Measurements from ENCODE around the gene MCEMP1. TPM values are rescaled to one million over a fixed set of nuclear protein-coding genes. Genes with fewer than 3 reads are reported as not detected.
"Not testable (repeated sequence)": the region's sequence is repeated elsewhere in the genome, so short reads cannot be mapped to it uniquely, and the experiment has no call there.

MCEMP1 gene
- total and polyA plus RNA-seq, 11 donors = 0.16 to 1.4 (median 0.54) TPM; not detected in 3

GRCh38 chr19:7641290-7642276 lies 35.3 kb upstream of the MCEMP1 start:
- peaks cover under 1 to 31% (median 15%) of the 10 kb centered on the region in 9 donors for H3K27me3 ChIP-seq
- no peak for TF ChIP-seq POLR2A (IDR thresholded peaks at IDR 0.05)
- no peak for TF ChIP-seq CTCF (IDR thresholded peaks at IDR 0.05)

GRCh38 chr19:7642295-7643030 lies 34.4 kb upstream of the MCEMP1 start:
- Histone ChIP-seq H3K27ac (no peak overlapping the region), H3K4me1 (peaks cover 0 to 21% (median 0%) of the 10 kb centered on the region in 12 donors), H3K36me3 (peaks cover 0 to 11% (median 0%) of the 10 kb centered on the region in 9 donors), H3K9me3 (no peaks in the 10 kb centered on the region), H3K27me3 (peaks cover 0 to 28% (median 6%) of the 10 kb centered on the region in 9 donors), H3K4me3 (no peak overlapping the region)
- TF ChIP-seq POLR2A (IDR thresholded peaks at IDR 0.05) (no peak), CTCF (IDR thresholded peaks at IDR 0.05) (no peak)
- intact Hi-C loops (cut with DNase I) = no loop called here
- no peak for DNase-seq
- no peak for ATAC-seq
- 87 to 88% (median 87%) methylated on average over 21 to 27 of the region's 27 CpGs for WGBS, 4 donors

More at GRCh38 chr19:7641290-7642276, 35.3 kb upstream of the MCEMP1 start:
- Histone ChIP-seq H3K9me3 (no peaks in the 10 kb centered on the region), H3K4me3 (no peak overlapping the region), H3K4me1 (peaks cover 0 to 24% (median 0%) of the 10 kb centered on the region in 12 donors), H3K36me3 (peaks cover 0 to 4% (median 0%) of the 10 kb centered on the region in 9 donors), H3K27ac (no peak overlapping the region)
- peak in 1 of 5 donors; percentile 42 for DNase-seq
- ATAC-seq = no peak
- intact Hi-C loops (cut with DNase I) = no loop called here
- 80 to 86% (median 83%) methylated on average over 41 to 43 of the region's 43 CpGs for WGBS, 4 donors

GRCh38 chr19:7643031-7643415 lies 33.9 kb upstream of the MCEMP1 start:
- Histone ChIP-seq H3K36me3 (peaks cover 0 to 11% (median 0%) of the 10 kb centered on the region in 9 donors), H3K4me1 (peaks cover 0 to 15% (median 0%) of the 10 kb centered on the region in 12 donors), H3K9me3 (no peaks in the 10 kb centered on the region), H3K4me3 (no peak overlapping the region), H3K27me3 (peaks cover 0 to 22% (median under 1%) of the 10 kb centered on the region in 9 donors), H3K27ac (no peak overlapping the region)
- 86 to 94% (median 90%) methylated on average over 8 of the region's 8 CpGs for WGBS, 4 donors
- TF ChIP-seq POLR2A (IDR thresholded peaks at IDR 0.05) (no peak), CTCF (IDR thresholded peaks at IDR 0.05) (no peak)
- intact Hi-C loops (cut with DNase I) = no loop called here
- DNase-seq = no peak
- ATAC-seq = no peak

- H3K27me3 ChIP-seq = peaks cover 0 to 14% (median 0%) of the 10 kb centered on the region in 9 donors
- DNase-seq = not testable (repeated sequence)
- 47 to 90% (median 73%) methylated on average over 9 to 10 of the region's 10 CpGs for WGBS, 4 donors
These were observed 33.0 kb upstream of the MCEMP1 start for GRCh38 chr19:7643629-7644549.

More at GRCh38 chr19:7643629-7644549, 33.0 kb upstream of the MCEMP1 start:
- intact Hi-C loops (cut with DNase I); H3K4me3 ChIP-seq; H3K27ac ChIP-seq; H3K9me3 ChIP-seq; ATAC-seq: not testable (repeated sequence)
- Histone ChIP-seq H3K4me1 (peaks cover 0 to 14% (median 0%) of the 10 kb centered on the region in 12 donors), H3K36me3 (peaks cover 0 to 11% (median 0%) of the 10 kb centered on the region in 9 donors)
